ENCODE data around the gene ATXN2.
"Not testable (repeated sequence)": the region's sequence is repeated elsewhere in the genome, so short reads cannot be mapped to it uniquely, and the experiment has no call there.

Gene ATXN2

DNA sequence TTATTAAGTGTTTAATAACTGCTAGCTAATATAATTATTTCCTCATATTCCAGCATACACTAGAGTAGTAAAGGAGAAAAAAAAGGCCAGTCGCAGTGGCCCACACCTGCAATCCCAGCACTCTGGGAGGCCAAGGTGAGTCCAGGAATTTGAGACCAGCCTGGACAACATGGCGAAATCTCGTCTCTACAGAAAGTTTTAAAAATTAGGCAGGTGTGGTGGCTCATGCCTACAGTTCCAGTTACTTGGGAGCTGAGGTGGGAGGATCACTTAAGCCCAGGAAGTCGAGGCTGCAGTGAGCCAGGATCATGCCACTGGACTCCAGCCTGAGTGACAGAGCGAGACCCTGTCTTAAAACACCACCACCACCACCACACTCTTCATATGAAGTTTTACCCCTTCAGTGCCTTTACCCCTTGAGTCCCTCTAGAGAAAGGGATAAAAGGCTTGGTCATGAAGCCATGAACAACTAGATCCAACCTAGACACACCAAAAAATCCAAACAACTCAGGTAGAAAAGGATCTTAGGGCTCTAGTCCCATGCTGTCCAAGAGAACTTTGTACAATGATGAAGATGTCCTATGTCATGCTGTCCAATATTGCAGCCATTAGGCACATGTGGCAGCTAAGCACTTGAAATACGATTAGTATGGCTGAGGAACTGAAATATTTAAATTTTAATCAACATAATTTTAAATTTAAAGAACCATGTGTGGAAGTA, 29.6 kb downstream of the ATXN2 start:
- DNase-seq, result no peak

DNA sequence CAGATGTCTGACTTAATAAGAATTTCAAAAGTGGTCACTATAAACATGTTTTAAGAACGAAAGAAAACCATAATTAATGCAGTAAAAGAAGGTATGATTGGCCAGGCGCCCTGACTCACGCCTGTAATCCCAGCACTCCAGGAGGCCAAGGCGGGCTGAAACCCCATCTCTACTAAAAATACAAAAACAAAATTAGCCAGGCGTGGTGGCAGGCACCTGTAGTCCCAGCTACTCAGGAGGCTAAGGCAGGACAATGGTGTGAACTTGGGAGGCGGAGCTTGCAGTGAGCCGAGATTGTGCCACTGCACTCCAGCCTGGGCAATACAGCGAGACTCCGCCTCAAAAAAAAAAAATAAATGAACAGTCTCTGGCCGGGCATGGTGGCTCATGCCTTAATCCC, 38.3 kb downstream of the ATXN2 start:
- DNase-seq, result not testable (repeated sequence)

DNA sequence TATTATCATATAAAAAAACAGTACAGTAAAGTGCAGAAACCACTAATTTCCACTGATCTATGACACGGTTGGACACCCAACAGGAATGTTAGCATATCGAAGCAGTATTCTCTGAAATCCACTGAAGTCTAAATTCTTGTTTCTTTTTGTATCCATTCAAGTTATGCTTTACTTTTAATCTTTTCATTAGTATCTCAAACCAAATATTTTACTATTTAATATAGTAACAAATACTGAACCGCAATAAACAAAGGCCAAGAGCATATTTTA, 41.1 kb downstream of the ATXN2 start:
- DNase-seq, result no peak

DNA sequence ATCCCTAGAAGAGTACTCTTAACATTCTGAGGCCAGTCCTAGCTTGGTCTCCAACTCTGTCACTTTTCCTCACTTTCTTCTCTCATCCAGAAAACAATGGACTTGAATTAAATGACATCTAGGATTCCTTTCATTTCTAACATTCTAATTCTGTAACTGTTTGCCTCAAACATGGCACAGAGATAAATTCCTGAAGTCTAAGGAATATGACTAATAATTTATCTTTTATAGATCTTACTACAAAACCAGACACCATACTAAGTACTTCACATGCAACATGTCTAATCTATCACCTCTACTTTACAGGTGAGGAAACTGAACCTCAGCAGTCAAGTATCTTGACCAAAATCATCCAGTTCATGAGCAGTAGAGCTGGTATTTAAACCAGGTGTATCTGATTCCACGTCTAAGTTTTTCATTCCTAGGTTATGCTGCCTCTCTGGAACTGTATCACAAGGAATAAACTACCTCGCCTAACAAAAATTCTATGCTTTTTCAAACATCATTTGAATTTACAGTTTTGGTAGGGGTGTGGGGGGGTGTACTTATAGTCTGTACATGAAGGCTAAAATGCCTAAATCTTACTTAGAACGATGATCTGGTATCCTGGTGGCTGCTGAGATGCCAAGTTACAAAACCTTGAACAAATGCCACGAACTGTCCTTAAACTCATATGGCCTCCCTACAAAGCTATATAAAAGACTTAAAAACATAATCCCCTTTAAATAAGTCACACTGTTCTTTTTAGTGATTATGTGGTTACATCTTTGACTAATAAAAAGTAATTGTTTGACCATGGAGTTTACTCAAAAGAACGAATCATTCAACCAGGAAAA, 41.6 kb downstream of the ATXN2 start:
- no peak for DNase-seq

DNA sequence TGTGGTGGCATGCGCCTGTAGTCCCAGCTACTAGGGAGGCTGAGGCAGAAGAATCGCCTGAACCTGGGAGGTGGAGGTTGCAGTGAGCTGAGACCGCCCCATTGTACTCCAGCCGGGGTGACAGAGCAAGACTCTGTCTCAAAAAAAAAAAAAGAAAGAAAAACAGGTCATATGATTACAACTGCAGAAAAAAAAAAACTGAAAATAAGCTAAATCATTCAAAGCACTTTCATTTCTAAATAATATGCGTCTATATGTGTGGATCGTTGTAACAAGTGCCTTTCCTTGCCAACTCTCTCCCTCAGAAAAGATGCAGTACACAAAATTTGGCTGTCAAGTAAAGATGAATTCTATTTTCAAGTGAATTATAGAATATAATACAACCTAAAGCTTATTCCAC, 42.4 kb downstream of the ATXN2 start:
- DNase-seq, result no peak

DNA sequence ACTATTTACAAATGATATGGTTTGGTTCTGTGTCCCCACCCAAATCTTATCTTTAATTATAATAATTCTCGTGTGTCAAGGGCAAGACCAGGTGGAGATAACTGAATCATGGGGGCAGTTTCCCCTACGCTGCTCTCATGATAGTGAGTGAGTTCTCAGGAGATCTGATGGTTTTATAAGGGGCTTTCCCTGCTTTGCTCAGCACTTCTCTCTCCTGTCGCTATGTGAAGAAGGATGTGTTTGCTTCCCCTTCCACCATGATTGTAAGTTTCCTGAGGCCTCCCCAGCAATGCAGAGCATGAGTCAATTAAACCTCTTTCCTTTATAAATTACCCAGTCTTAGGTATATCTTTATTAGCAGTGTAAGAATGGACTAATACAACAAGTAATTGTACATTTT, 43.8 kb downstream of the ATXN2 start:
- not testable (repeated sequence) for DNase-seq

DNA sequence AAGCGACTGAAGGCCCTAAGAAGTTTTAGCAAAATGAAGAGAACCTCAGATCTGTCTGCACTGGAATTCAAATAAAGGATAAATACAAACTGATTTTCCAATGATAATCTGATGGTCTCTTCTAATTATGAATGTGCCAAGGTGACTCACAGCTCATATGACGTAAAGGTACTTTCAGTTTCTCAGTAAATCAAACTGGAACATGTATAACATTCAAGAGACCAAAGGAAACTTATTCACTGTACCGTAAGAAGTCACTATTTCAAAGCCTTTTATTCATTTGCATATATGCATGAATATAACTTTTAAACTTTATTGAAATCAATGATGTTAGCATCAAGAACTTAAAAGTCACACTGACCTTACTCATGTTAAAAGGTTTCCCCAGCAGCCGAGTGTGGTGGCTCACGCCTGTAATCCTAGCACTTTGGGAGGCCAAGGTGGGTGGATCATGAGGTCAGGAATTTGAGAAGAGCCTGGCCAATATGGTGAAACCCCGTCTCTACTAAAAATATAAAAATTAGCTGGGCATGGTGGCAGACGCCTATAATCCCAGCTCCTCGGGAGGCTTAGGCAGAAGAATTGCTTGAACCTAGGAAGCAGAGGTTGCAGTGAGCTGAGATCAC, 52.2 kb downstream of the ATXN2 start:
- no peak for DNase-seq

DNA sequence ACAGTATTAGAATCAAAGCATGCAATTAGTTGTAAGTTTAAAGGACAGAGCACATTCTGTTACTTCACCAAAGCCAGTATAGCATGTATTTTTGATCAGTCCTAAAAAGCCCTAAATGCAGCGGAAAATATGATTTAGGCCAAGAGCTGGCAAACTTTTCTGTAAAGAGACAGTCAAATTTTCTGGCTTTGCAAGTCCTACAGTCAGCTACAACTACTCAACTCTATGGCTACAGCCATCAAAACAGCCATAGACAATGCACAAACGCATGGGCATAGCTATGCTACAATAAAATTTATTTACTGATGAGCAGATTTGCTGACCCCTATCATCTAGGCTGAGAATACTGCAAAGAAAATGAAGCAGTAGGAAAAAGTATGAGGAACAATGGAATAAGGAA, 52.9 kb downstream of the ATXN2 start:
- DNase-seq, result no peak

DNA sequence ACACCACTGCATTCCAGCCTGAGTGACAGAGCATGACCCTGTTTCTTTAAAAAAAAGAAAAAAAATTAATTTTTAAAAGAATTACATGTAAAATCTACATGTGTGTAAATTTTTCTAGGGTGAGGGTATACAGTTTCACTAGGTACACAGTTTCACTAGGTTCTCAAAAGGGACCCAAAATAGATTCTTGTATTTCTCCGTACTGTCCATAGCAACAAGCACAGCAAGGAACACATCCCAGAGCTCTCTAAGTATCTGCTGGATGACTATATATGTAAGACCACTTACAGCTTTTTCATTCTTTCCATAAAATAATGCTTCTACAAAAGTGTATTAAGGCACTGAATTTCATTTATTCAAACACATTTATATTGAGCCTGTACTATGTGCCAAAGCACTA, 55.1 kb downstream of the ATXN2 start:
- DNase-seq, result no peak

DNA sequence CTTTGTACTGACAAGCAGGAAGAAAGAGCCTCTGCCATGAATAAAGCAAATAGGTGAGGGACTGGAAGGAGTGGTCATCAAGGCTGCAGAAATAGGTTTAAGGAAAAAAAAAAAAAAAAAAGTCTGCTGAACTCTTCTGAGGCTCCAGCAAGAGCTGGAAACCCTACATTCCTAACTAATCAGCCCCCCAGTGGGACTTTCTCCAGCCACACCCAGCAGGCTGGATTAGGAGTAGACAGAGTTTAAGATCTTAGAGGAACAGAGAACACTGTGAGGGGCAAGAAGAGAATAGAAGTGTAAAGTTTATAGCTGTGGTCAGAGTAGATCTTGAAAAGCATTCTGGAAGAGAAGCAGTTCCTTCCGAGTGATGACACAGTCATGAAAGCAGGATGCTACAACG, 66.4 kb downstream of the ATXN2 start:
- no peak for DNase-seq

DNA sequence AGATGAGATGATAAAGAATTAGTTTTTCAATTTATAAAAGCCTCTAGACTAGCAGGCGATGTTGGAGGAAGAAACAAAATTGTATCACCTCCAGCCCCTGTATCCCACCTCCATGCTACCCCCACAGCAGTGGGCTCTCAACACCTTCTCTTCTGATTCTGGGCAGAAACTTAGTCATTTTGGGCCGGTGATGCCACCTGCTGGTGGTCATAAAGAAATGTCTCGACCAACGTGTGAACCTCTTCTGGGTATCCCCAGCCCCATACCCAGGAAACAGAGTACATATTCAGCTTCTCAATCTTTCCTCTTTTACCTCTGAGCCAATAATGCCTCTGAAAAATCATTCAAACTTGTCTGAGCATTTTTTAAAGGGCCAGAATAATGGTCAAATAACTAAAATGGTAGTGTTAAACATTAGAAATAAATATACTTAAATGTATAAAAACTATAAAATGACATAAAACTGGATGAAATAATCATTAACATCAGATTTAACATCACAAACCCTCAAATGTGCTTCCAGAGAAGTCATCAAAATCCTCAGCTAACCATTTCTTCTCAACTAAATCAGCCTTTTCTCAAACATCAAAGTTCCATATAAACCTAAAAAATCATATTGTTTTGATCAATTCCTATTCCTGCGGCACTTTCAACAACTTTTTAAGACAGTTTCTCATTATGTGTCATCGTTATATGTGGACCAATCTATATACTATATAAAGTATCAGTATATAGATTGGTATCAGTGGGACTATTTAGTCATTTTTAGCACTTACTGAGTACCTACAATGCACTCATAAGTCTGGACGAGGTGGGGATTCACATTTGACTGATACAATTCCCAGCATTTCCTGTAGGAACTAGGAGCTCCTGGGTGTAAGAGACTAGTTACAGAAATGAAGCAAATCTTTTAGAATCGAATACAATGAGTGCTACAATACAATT, 69.4 kb downstream of the ATXN2 start:
- DNase-seq, result peak; percentile 34

DNA sequence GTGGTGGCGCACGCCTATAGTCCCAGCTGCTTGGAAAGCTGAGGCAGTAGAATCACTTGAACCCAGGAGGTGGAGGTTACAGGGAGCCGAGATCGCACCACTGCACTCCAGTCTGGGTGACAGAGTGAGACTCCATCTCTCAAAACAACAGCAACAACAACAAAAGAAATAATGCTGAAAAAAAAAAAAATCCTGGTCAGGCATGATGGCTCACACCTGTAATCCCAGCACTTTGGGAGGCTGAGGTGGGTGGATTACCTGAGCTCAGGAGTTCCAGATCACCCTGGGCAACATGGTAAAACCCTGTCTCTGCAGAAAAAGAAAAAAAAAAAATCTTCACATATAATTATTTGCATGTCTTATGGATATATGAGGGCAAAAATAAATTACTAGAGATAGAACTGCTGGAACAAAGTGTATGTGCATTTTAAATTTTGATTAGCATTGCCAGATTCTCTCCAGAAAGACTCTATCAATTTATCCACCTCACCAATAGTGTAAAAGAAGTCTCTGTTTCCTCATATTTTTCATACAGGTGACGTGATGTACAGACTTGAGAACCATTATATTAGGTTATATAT, 75.4 kb downstream of the ATXN2 start:
- DNase-seq, result no peak

DNA sequence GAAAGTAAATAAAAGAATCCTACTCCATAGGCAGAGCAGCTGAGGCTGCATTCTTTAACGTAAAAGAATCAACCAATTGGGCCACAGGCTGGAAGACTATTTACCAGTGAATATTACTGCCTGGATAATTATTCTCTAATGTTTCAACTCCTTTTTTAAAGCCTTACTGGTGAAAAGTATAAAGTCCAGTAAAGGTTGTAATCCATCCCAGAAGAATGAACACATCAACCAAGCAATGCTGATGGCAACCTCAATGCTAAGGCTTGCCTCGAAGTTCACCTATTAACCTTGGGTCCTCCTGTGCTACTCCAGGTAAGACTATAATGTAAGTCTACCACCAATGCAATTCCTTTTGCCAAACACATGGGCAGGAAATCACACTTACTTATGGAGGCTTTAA, 77.3 kb downstream of the ATXN2 start:
- DNase-seq, result no peak

DNA sequence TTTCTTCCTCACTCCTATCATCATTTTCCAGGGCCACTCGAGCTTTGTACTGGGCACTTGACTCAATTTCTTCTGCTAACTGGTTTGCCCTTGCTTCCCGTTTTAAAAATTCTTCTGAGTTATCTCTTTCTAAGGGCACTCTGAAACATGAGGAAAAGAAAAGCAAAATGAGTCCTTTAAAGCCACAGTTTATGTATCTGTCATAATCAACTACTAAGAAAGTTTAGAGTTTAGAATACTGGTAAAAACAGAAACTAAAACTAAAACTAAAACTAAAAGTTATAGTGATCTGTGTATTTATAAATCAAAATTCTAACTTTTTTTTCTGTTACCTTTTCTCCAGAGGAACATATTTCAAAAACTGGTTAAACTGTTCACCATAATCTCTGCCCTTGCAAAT, 79.2 kb downstream of the ATXN2 start:
- no peak for DNase-seq

DNA sequence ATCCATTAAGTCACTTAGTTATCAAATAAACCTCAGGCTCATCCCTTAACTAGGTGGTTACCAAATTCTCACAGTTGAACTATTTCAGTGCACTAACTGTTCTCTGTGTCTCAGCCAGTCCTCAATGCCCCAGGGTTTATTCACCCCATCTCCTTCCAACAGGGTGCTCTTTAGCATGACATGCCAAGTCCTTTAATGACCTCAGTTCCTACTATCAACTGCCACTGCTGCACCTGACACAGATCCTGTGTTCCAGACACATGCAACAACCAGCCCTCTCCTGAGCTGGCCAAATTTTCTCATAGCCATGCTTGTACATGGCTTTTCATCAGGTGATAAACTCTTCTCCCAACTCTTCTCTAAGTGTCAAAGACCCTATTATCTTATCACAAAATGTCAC, 80.0 kb downstream of the ATXN2 start:
- DNase-seq, result no peak

DNA sequence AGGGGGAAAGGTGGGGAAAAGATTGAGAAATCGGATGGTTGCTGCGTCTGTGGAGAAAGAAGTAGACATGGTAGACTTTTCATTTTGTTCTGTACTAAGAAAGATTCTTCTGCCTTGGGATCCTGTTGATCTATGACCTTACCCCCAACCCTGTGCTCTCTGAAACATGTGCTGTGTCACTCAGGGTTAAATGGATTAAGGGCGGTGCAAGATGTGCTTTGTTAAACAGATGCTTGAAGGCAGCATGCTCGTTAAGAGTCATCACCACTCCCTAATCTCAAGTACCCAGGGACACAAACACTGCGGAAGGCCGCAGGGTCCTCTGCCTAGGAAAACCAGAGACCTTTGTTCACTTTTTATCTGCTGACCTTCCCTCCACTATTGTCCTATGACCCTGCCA, 91.4 kb downstream of the ATXN2 start:
- DNase-seq, result not testable (repeated sequence)

DNA sequence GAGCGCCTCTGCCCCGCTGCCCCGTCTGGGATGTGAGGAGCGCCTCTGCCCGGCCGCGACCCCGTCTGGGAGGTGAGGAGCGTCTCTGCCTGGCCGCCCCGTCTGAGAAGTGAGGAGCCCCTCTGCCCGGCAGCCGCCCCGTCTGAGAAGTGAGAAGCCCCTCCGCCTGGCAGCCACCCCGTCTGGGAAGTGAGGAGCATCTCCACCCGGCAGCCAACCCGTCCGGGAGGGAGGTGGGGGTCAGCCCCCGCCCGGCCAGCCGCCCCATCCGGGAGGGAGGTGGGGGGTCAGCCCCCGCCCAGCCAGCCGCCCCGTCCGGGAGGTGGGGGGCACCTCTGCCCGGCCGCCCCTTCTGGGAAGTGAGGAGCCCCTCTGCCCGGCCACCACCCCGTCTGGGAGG, 91.9 kb downstream of the ATXN2 start:
- DNase-seq, result not testable (repeated sequence)

DNA sequence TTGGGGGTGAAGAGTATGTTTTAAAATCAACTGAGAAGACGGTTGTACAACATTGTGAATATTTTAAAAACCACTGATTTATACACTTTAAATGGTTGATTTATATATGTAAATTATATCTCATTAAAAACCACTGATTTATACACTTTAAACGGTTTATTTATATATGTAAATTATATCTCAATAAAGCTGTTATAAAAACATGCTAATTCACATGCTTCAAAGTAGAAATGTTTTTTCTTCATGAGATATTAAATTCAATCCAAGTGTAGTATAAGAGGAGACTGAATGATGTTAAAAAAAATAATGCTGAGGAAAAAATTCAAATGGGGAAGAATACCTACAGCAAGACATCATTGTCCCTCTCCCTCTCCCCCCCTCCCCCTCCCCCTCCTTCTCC, 92.9 kb downstream of the ATXN2 start:
- no peak for DNase-seq

DNA sequence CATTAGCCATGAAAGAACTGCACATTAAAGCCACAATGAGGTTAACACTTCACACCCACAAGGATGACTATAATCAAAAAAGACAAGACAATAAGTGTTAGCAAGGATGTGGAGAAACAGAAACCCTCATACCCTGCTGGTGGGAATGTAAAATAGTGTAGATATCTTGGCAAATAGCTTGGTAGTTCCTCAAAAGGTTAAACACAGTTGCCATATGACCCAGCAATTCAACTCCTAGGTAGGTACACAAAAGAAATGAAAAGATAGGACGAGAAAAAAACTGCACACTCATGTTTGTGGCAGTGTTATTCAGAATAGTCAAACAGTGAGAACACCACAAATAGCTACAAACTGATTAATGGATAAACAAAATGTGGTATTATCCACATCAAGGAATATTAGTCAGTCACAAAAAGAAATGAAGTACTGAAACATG, 93.5 kb downstream of the ATXN2 start:
- DNase-seq, result no peak

DNA sequence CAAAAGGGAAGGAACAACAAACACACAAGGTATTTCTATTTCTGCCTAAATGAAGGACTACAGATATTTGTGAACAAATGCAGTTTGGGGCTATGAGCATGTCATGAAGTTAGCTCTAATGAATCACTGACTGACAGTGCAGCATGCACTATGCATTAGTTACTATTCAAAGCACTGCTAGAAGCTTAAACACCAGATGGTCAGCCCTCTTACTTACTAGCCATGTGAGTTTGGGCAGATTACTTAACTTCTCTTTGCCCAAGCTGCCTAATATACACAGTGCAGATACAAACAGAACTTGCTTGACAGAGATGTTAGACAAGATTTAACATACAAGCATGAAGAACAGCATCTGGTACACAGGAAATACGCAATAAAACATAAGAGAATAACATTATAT, 96.0 kb downstream of the ATXN2 start:
- no peak for DNase-seq

DNA sequence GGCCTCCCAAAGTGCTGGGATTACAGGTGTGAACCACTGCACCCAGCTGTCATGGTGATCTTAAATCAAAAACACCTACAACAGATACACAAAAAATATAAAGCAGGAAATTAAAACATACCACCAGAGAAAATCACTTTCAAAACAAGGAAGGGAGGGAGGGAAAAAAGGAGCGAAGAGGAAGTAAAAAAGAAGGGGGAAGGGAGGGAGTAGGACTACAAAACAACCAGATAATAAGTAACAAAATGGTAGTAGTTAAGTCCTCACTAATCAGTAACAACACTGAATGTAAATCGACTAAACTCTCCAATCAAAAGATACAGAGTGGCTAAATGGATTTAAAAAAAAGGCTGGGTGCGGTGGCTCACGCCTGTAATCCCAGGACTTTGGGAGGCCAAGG, 104.4 kb downstream of the ATXN2 start:
- DNase-seq, result no peak

DNA sequence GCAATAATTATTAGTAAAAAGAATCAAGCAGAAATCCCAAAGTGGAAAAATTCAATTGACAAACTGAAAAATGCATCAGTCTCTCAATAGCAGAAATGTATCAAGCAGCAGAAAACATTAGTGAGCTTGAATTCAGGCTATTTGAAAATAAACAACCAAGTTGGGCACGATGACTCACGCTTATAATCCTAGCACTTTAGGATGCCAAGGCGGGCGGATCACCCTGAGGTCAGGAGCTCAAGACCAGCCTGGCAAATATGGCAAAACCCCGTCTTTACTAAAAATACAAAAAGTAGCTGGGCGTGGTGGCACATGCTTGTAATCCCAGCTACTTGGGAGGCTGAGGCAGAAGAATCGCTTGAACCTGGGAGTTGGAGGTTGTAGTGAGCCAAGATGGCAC, 106.1 kb downstream of the ATXN2 start:
- not testable (repeated sequence) for DNase-seq

DNA sequence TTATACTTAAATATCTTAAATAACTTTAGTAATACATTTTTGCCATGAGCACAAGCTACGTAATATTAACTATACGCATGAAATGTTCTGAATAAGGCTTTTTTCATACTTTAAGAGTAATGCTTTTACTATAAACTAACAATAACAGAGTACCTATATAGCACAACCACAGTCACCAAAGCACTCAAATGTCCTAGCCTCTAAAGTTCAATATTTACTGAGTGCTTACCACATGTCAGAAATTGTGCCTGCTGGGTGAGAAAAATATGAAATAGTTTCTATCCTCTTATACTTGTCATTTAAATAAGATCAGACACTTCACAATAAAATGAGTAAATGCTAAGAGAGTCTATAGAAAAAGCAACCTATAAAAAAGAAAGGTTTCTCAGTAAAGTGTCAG, 110.3 kb downstream of the ATXN2 start:
- no peak for DNase-seq
